ENCODE measurements around the gene SPACA9.

SPACA9 gene

GRCh38 chr9:132901858-132902831, 23.4 kb downstream of the SPACA9 start:
- TF ChIP-seq, protein P1, sequence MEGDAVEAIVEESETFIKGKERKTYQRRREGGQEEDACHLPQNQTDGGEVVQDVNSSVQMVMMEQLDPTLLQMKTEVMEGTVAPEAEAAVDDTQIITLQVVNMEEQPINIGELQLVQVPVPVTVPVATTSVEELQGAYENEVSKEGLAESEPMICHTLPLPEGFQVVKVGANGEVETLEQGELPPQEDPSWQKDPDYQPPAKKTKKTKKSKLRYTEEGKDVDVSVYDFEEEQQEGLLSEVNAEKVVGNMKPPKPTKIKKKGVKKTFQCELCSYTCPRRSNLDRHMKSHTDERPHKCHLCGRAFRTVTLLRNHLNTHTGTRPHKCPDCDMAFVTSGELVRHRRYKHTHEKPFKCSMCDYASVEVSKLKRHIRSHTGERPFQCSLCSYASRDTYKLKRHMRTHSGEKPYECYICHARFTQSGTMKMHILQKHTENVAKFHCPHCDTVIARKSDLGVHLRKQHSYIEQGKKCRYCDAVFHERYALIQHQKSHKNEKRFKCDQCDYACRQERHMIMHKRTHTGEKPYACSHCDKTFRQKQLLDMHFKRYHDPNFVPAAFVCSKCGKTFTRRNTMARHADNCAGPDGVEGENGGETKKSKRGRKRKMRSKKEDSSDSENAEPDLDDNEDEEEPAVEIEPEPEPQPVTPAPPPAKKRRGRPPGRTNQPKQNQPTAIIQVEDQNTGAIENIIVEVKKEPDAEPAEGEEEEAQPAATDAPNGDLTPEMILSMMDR (IDR thresholded peaks at IDR 0.05; ENCODE audit: low read depth, low read length), result peak; percentile 76
- H3K4me3 ChIP-seq (ENCODE audit: low read depth, low read length), result no peak overlapping the region

GRCh38 chr9:132903574-132904492, 25.1 kb downstream of the SPACA9 start:
- H3K4me3 ChIP-seq (ENCODE audit: low read depth, low read length), result no peak overlapping the region
- TF ChIP-seq, protein P1 (IDR thresholded peaks at IDR 0.05; ENCODE audit: low read depth, low read length), result no peak

- TF ChIP-seq, protein P1 (IDR thresholded peaks at IDR 0.05; ENCODE audit: low read depth, low read length), result no peak
- no peak overlapping the region for H3K4me3 ChIP-seq (ENCODE audit: low read depth, low read length)
Measured at GRCh38 chr9:132905726-132906125, 27.0 kb downstream of the SPACA9 start.

- TF ChIP-seq, protein P1 (IDR thresholded peaks at IDR 0.05; ENCODE audit: low read depth, low read length), result no peak
- H3K4me3 ChIP-seq (ENCODE audit: low read depth, low read length), result no peak overlapping the region
Measured at GRCh38 chr9:132908635-132909034, 29.9 kb downstream of the SPACA9 start.

- TF ChIP-seq, protein P1 (IDR thresholded peaks at IDR 0.05; ENCODE audit: low read depth, low read length), result no peak
- no peak overlapping the region for H3K4me3 ChIP-seq (ENCODE audit: low read depth, low read length)
Measured at GRCh38 chr9:132909311-132909710, 30.6 kb downstream of the SPACA9 start.

- TF ChIP-seq, protein P1 (IDR thresholded peaks at IDR 0.05; ENCODE audit: low read depth, low read length), result no peak
- H3K4me3 ChIP-seq (ENCODE audit: low read depth, low read length), result no peak overlapping the region
Measured at GRCh38 chr9:132910376-132910775, 31.7 kb downstream of the SPACA9 start.

Data from WI38 (cell line).